Neuronal stem cell (in vitro differentiated cells): ENCODE measurements around the gene FOXP3.

Experiments used
- DNase-seq: peaks from one replicate; pipeline ENCODE4 v3.0.0-alpha.2; 2013; ENCODE audit warnings: low spot score
- H2AFZ ChIP-seq: one replicate; pipeline ENCODE4 v1.6.1; 2013; ENCODE audit warnings: mild to moderate bottlenecking, low read length, inconsistent platforms
- H2AK5ac ChIP-seq: 2 replicates; pipeline ENCODE4 v1.6.1; 2013; ENCODE audit warnings: low read depth, mild to moderate bottlenecking, inconsistent platforms, low read length, moderate library complexity, mixed read lengths
- H2BK120ac ChIP-seq: 2 replicates; pipeline ENCODE4 v1.6.1; 2013; ENCODE audit warnings: low read depth, mild to moderate bottlenecking, inconsistent platforms, low read length, moderate library complexity, mixed read lengths
- H2BK12ac ChIP-seq: one replicate; pipeline ENCODE4 v1.6.1; 2013; ENCODE audit warnings: low read length, inconsistent platforms
- H2BK15ac ChIP-seq: 2 replicates; pipeline ENCODE4 v1.6.1; 2013; ENCODE audit warnings: mild to moderate bottlenecking, low read length, inconsistent platforms, mixed read lengths
- H2BK5ac ChIP-seq: one replicate; pipeline ENCODE4 v1.6.1; 2013; ENCODE audit warnings: inconsistent platforms, mild to moderate bottlenecking, low read length, moderate library complexity
- H3K14ac ChIP-seq: one replicate; pipeline ENCODE4 v1.6.1; 2013; ENCODE audit warnings: low read length, inconsistent platforms
- H3K18ac ChIP-seq: 2 replicates; pipeline ENCODE4 v1.6.1; 2013; ENCODE audit warnings: low read length, inconsistent platforms
- H3K23ac ChIP-seq: 2 replicates; pipeline ENCODE4 v1.6.1; 2013; ENCODE audit warnings: low read depth, mild to moderate bottlenecking, mixed read lengths, low read length, inconsistent platforms; ENCODE audit not compliant: poor library complexity
- H3K27ac ChIP-seq: replicated peaks from 3 replicates; pipeline ENCODE4 v1.5.1; 2013; ENCODE audit warnings: low read length, inconsistent platforms
- H3K27me3 ChIP-seq, 3 experiments: 2 replicates each; pipeline ENCODE4 v1.6.1; 2013; ENCODE audit warnings: low read length in 3 of 3, mild to moderate bottlenecking in 2 of 3, inconsistent platforms in 1 of 3, low read depth in 1 of 3, mixed read lengths in 1 of 3, moderate library complexity in 1 of 3; ENCODE audit not compliant: control insufficient read depth in 3 of 3, insufficient read depth in 3 of 3
- H3K36me3 ChIP-seq, 2 donors: replicated peaks in 1 of 2; 2 replicates each; pipeline ENCODE4 v1.6.1; 2013; ENCODE audit warnings: low read length in 2 of 2; ENCODE audit not compliant: control insufficient read depth in 2 of 2, insufficient read depth in 2 of 2
- H3K4ac ChIP-seq: 2 replicates; pipeline ENCODE4 v1.6.1; 2013; ENCODE audit warnings: inconsistent platforms, mild to moderate bottlenecking, low read length, moderate library complexity
- H3K4me1 ChIP-seq, 2 donors: 1 replicate in 1 of 2; 2 replicates in 1 of 2; pipeline ENCODE4 v1.6.1; 2013; ENCODE audit warnings: low read length in 2 of 2, low read depth in 1 of 2; ENCODE audit not compliant: control insufficient read depth in 2 of 2, insufficient read depth in 1 of 2
- H3K4me2 ChIP-seq: one replicate; pipeline ENCODE4 v1.6.1; 2013; ENCODE audit warnings: mild to moderate bottlenecking, low read length, inconsistent platforms; ENCODE audit not compliant: insufficient read depth, poor library complexity, severe bottlenecking
- H3K4me3 ChIP-seq, 2 donors: 2 replicates each; pipeline ENCODE4 v1.5.1; 2013; ENCODE audit warnings: low read length in 2 of 2, mild to moderate bottlenecking in 2 of 2, inconsistent platforms in 1 of 2, moderate library complexity in 1 of 2
- H3K79me1 ChIP-seq: one replicate; pipeline ENCODE4 v1.6.1; 2013; ENCODE audit warnings: low read depth, mild to moderate bottlenecking, inconsistent platforms, low read length, moderate library complexity
- H3K9ac ChIP-seq: one replicate; pipeline ENCODE4 v1.6.1; 2013; ENCODE audit warnings: mild to moderate bottlenecking, low read depth, low read length, inconsistent platforms; ENCODE audit not compliant: poor library complexity
- H3K9me3 ChIP-seq, 2 donors: replicated peaks in 1 of 2; 2 replicates each; pipeline versions ENCODE3 to v1.6.1; 2013; ENCODE audit warnings: low read length in 2 of 2, mild to moderate bottlenecking in 2 of 2, inconsistent platforms in 1 of 2, low read depth in 1 of 2, mixed read lengths in 1 of 2, moderate library complexity in 1 of 2; ENCODE audit not compliant: control insufficient read depth in 2 of 2, insufficient read depth in 1 of 2
- H4K8ac ChIP-seq: one replicate; pipeline ENCODE4 v1.6.1; 2013; ENCODE audit warnings: low read depth, mild to moderate bottlenecking, inconsistent platforms, low read length, moderate library complexity
- H4K91ac ChIP-seq: one replicate; pipeline ENCODE4 v1.6.1; 2013; ENCODE audit warnings: low read length, low read depth, mild to moderate bottlenecking, inconsistent platforms; ENCODE audit not compliant: poor library complexity
- WGBS, 2 donors: extraction: QIAGEN DNeasy Blood & Tissue Kit; methylation state at CpG; one replicate each; pipeline ENCODE4 v1.1.7; 2013; ENCODE audit warnings: missing lambda C conversion rate in 2 of 2, mixed read lengths in 1 of 2; ENCODE audit not compliant: insufficient read length in 2 of 2, insufficient replicate concordance in 1 of 2; ENCODE audit errors: extremely low coverage in 2 of 2; 5-methylcytosine and 5-hydroxymethylcytosine counted together

The FOXP3 gene

GRCh38 chrX:49266523-49267445, 2.3 kb upstream of the FOXP3 start:
- H3K9me3 ChIP-seq = no peaks in the 10 kb centered on the region
- WGBS, 2 donors = no CpG with 5 or more reads among the region's 10 CpGs
- H3K14ac ChIP-seq = no peak overlapping the region
- no peak overlapping the region for H2AK5ac ChIP-seq
- no peak overlapping the region for H4K8ac ChIP-seq
- H3K18ac ChIP-seq = no peak overlapping the region
- peaks cover 0 to 7% of the 10 kb centered on the region in 2 donors for H3K4me1 ChIP-seq
- no peak overlapping the region for H4K91ac ChIP-seq
- H2BK5ac ChIP-seq = no peak overlapping the region
- H3K27ac ChIP-seq = no peak overlapping the region
- H2BK15ac ChIP-seq = no peak overlapping the region
- H3K36me3 ChIP-seq = peaks cover 0 to 11% of the 10 kb centered on the region in 2 donors
- H3K9ac ChIP-seq = no peak overlapping the region
- no peak for DNase-seq
- no peak overlapping the region for H3K23ac ChIP-seq
- H2BK120ac ChIP-seq = no peak overlapping the region
- H3K4ac ChIP-seq = no peak overlapping the region
- H2BK12ac ChIP-seq = peak overlapping the region; percentile 75
- no peaks in the 10 kb centered on the region for H3K27me3 ChIP-seq
- H2AFZ ChIP-seq = peak overlapping the region; percentile 62
- H3K4me2 ChIP-seq = no peak overlapping the region
- no peak overlapping the region for H3K4me3 ChIP-seq
- peaks cover 8% of the 10 kb centered on the region for H3K79me1 ChIP-seq

- WGBS, 2 donors = no CpG with 5 or more reads among the region's 10 CpGs
These were observed 879 bp downstream of the FOXP3 start for GRCh38 chrX:49263631-49264030.

GRCh38 chrX:49262603-49263002, 1.9 kb downstream of the FOXP3 start:
- Histone ChIP-seq H3K4me1 (no peaks in the 10 kb centered on the region), H3K4ac (no peak overlapping the region), H3K36me3 (no peaks in the 10 kb centered on the region), H2BK5ac (no peak overlapping the region), H2AFZ (no peak overlapping the region), H3K4me3 (no peak overlapping the region), H3K23ac (no peak overlapping the region), H2BK15ac (no peak overlapping the region), H3K79me1 (no peaks in the 10 kb centered on the region), H3K9me3 (no peaks in the 10 kb centered on the region), H3K27me3 (no peaks in the 10 kb centered on the region), H3K18ac (no peak overlapping the region), H3K9ac (no peak overlapping the region), H3K14ac (no peak overlapping the region), H2AK5ac (no peak overlapping the region), H2BK12ac (no peak overlapping the region), H2BK120ac (no peak overlapping the region), H4K8ac (no peak overlapping the region), H3K27ac (no peak overlapping the region), H4K91ac (no peak overlapping the region), H3K4me2 (no peak overlapping the region)
- no peak for DNase-seq
- no CpG with 5 or more reads among the region's 1 CpG for WGBS, 2 donors

More at GRCh38 chrX:49263631-49264030, 879 bp downstream of the FOXP3 start:
- Histone ChIP-seq H4K8ac (no peak overlapping the region), H3K9me3 (no peaks in the 10 kb centered on the region), H2BK12ac (no peak overlapping the region), H3K4ac (no peak overlapping the region), H2BK120ac (no peak overlapping the region), H2AK5ac (no peak overlapping the region), H3K4me3 (no peak overlapping the region), H3K4me1 (peaks cover 0 to 2% of the 10 kb centered on the region in 2 donors), H3K27ac (no peak overlapping the region), H3K23ac (no peak overlapping the region), H4K91ac (no peak overlapping the region), H3K9ac (no peak overlapping the region), H3K79me1 (no peaks in the 10 kb centered on the region), H3K36me3 (no peaks in the 10 kb centered on the region), H2BK5ac (no peak overlapping the region), H3K18ac (no peak overlapping the region), H2BK15ac (no peak overlapping the region), H3K4me2 (no peak overlapping the region), H2AFZ (no peak overlapping the region), H3K27me3 (no peaks in the 10 kb centered on the region), H3K14ac (no peak overlapping the region)
- no peak for DNase-seq

- no peaks in the 10 kb centered on the region for H3K36me3 ChIP-seq
- no peak for DNase-seq
- no peak overlapping the region for H2BK12ac ChIP-seq
- no peak overlapping the region for H2BK15ac ChIP-seq
- H3K14ac ChIP-seq = no peak overlapping the region
- no peaks in the 10 kb centered on the region for H3K9me3 ChIP-seq
- H3K9ac ChIP-seq = no peak overlapping the region
- no peak overlapping the region for H3K4me3 ChIP-seq
- H3K23ac ChIP-seq = no peak overlapping the region
- H3K27me3 ChIP-seq = no peaks in the 10 kb centered on the region
- no peak overlapping the region for H3K27ac ChIP-seq
- no CpG with 5 or more reads among the region's 17 CpGs for WGBS, 2 donors
- no peak overlapping the region for H2AK5ac ChIP-seq
- H3K79me1 ChIP-seq = no peaks in the 10 kb centered on the region
- H4K91ac ChIP-seq = no peak overlapping the region
- H3K4me2 ChIP-seq = no peak overlapping the region
- no peak overlapping the region for H2BK5ac ChIP-seq
- H3K18ac ChIP-seq = no peak overlapping the region
- H3K4ac ChIP-seq = no peak overlapping the region
- H4K8ac ChIP-seq = no peak overlapping the region
- H2AFZ ChIP-seq = no peak overlapping the region
- H3K4me1 ChIP-seq = no peaks in the 10 kb centered on the region
- H2BK120ac ChIP-seq = no peak overlapping the region
These were observed 4.1 kb downstream of the FOXP3 start for GRCh38 chrX:49260221-49260985.
